H9 (cell line): Measurements from ENCODE around the gene STARD9. TPM values are rescaled to one million over a fixed set of nuclear protein-coding genes. Genes with fewer than 3 reads are reported as not detected.

Source experiments
- DNase-seq: peaks from one replicate; pipeline ENCODE4 v3.0.0-alpha.2; 2017
- H2AFZ ChIP-seq: one replicate; pipeline ENCODE4 v1.6.1; 2013; ENCODE audit warnings: mild to moderate bottlenecking, low read length, control low read depth, moderate library complexity
- H2AK5ac ChIP-seq: 2 replicates; pipeline ENCODE4 v1.6.1; 2013; ENCODE audit warnings: low read length, control low read depth, mixed read lengths; ENCODE audit not compliant: insufficient read length
- H2BK120ac ChIP-seq: one replicate; pipeline ENCODE4 v1.6.1; 2013; ENCODE audit warnings: low read depth, mild to moderate bottlenecking, low read length, control low read depth, inconsistent platforms; ENCODE audit not compliant: poor library complexity, severe bottlenecking
- H2BK12ac ChIP-seq: 2 replicates; pipeline ENCODE4 v1.6.1; 2013; ENCODE audit warnings: low read length, control low read depth, mixed read lengths, low read depth; ENCODE audit not compliant: insufficient read length
- H2BK15ac ChIP-seq: 2 replicates; pipeline ENCODE4 v1.6.1; 2013; ENCODE audit warnings: low read depth, low read length, control low read depth
- H2BK20ac ChIP-seq: one replicate; pipeline ENCODE4 v1.6.1; 2013; ENCODE audit warnings: low read depth, mild to moderate bottlenecking, low read length, control low read depth, inconsistent platforms; ENCODE audit not compliant: poor library complexity, severe bottlenecking
- H2BK5ac ChIP-seq: 2 replicates; pipeline ENCODE4 v1.6.1; 2013; ENCODE audit warnings: low read length, control low read depth, mixed read lengths; ENCODE audit not compliant: insufficient read length
- H3K14ac ChIP-seq: 2 replicates; pipeline ENCODE4 v1.6.1; 2013; ENCODE audit warnings: low read length, control low read depth; ENCODE audit not compliant: insufficient read depth
- H3K18ac ChIP-seq: 2 replicates; pipeline ENCODE4 v1.6.1; 2013; ENCODE audit warnings: low read depth, mild to moderate bottlenecking, mixed read lengths, low read length, control low read depth; ENCODE audit not compliant: insufficient read length
- H3K23ac ChIP-seq: 2 replicates; pipeline ENCODE4 v1.6.1; 2013; ENCODE audit warnings: low read length, control low read depth, mixed read lengths, low read depth; ENCODE audit not compliant: insufficient read length
- H3K23me2 ChIP-seq: 2 replicates; pipeline ENCODE4 v1.6.1; 2013; ENCODE audit warnings: low read depth, mild to moderate bottlenecking, mixed read lengths, low read length, control low read depth; ENCODE audit not compliant: insufficient read length, poor library complexity, severe bottlenecking
- H3K27ac ChIP-seq: 2 replicates; pipeline ENCODE4 v1.5.1; 2013; ENCODE audit warnings: low read length, control low read depth, mixed read lengths, low read depth; ENCODE audit not compliant: insufficient read length
- H3K27me3 ChIP-seq: 2 replicates; pipeline ENCODE4 v1.6.1; 2013; ENCODE audit warnings: low read length, control low read depth, inconsistent platforms; ENCODE audit not compliant: insufficient read depth
- H3K4ac ChIP-seq: 2 replicates; pipeline ENCODE4 v1.6.1; 2013; ENCODE audit warnings: low read depth, mild to moderate bottlenecking, control low read depth, inconsistent platforms, low read length, moderate library complexity
- H3K4me1 ChIP-seq: 2 replicates; pipeline ENCODE4 v1.6.1; 2013; ENCODE audit warnings: low read length, control low read depth, inconsistent platforms; ENCODE audit not compliant: insufficient read depth
- H3K4me2 ChIP-seq: 2 replicates; pipeline ENCODE4 v1.6.1; 2013; ENCODE audit warnings: low read length, control low read depth, mixed read lengths; ENCODE audit not compliant: insufficient read length, insufficient read depth
- H3K56ac ChIP-seq: 2 replicates; pipeline ENCODE4 v1.6.1; 2013; ENCODE audit warnings: low read depth, mild to moderate bottlenecking, mixed read lengths, low read length, control low read depth; ENCODE audit not compliant: insufficient read length
- H3K79me1 ChIP-seq: 2 replicates; pipeline ENCODE4 v1.6.1; 2013; ENCODE audit warnings: low read depth, mild to moderate bottlenecking, moderate library complexity, low read length, control low read depth, inconsistent platforms; ENCODE audit not compliant: insufficient read depth, poor library complexity, severe bottlenecking
- H3K79me2 ChIP-seq: 2 replicates; pipeline ENCODE4 v1.6.1; 2013; ENCODE audit warnings: low read length, control low read depth, inconsistent platforms; ENCODE audit not compliant: insufficient read depth
- H3K9ac ChIP-seq: 2 replicates; pipeline ENCODE4 v1.6.1; 2013; ENCODE audit warnings: low read length, control low read depth, mixed read lengths; ENCODE audit not compliant: insufficient read length; ENCODE audit errors: extremely low read depth
- H3K9me3 ChIP-seq: one replicate; pipeline ENCODE4 v1.6.1; 2013; ENCODE audit warnings: low read depth, low read length, inconsistent platforms; ENCODE audit not compliant: control insufficient read depth
- H3T11ph ChIP-seq: one replicate; pipeline ENCODE4 v1.6.1; 2013; ENCODE audit warnings: mild to moderate bottlenecking, low read length, control low read depth, inconsistent platforms
- H4K20me1 ChIP-seq: one replicate; pipeline ENCODE4 v1.6.1; 2013; ENCODE audit not compliant: control insufficient read depth, insufficient read length, insufficient read depth
- H4K5ac ChIP-seq: 2 replicates; pipeline ENCODE4 v1.6.1; 2013; ENCODE audit warnings: low read depth, mild to moderate bottlenecking, mixed read lengths, low read length, control low read depth; ENCODE audit not compliant: insufficient read length
- H4K8ac ChIP-seq: replicated peaks from 2 replicates; pipeline ENCODE4 v1.6.1; 2013; ENCODE audit warnings: low read length, control low read depth, mixed read lengths, low read depth; ENCODE audit not compliant: insufficient read length
- H4K91ac ChIP-seq: 2 replicates; pipeline ENCODE4 v1.6.1; 2013; ENCODE audit warnings: low read depth, mild to moderate bottlenecking, moderate library complexity, mixed read lengths, low read length, control low read depth; ENCODE audit not compliant: insufficient read length
- H3K27ac Mint-ChIP-seq, 3 experiments: 2 replicates in 2 of 3; 3 replicates in 1 of 3; pipeline ENCODE4 v1.8.0; 2020 to 2021; ENCODE audit warnings: mixed read lengths in 3 of 3, mild to moderate bottlenecking in 1 of 3, moderate library complexity in 1 of 3
- H3K27me3 Mint-ChIP-seq: 2 replicates; pipeline ENCODE4 v1.8.0; 2021; ENCODE audit warnings: low read depth, mild to moderate bottlenecking, moderate library complexity, mixed read lengths
- H3K36me3 Mint-ChIP-seq, 3 experiments: 2 replicates in 2 of 3; 3 replicates in 1 of 3; pipeline ENCODE4 v1.8.0; 2020 to 2021; ENCODE audit warnings: low read depth in 3 of 3, mixed read lengths in 3 of 3; ENCODE audit not compliant: insufficient read depth in 1 of 3
- H3K4me1 Mint-ChIP-seq, 2 experiments: 2 replicates each; pipeline ENCODE4 v1.8.0; 2020; ENCODE audit warnings: mixed read lengths in 2 of 2
- H3K4me3 Mint-ChIP-seq, 2 experiments: 2 replicates in 1 of 2; 3 replicates in 1 of 2; pipeline ENCODE4 v1.8.0; 2020 to 2021; ENCODE audit warnings: mild to moderate bottlenecking in 2 of 2, mixed read lengths in 2 of 2, moderate library complexity in 1 of 2
- H3K9me3 Mint-ChIP-seq, 2 experiments: 2 replicates in 1 of 2; 3 replicates in 1 of 2; pipeline ENCODE4 v1.8.0; 2020; ENCODE audit warnings: mild to moderate bottlenecking in 2 of 2, mixed read lengths in 2 of 2, moderate library complexity in 1 of 2
- CTCF ChIP-seq: fragments of 200-600 bp; sonication (generic); conservative IDR thresholded peaks from 3 replicates; pipeline ENCODE4 v1.8.0; 2021; ENCODE audit warnings: antibody characterized with exemption, mild to moderate bottlenecking
- WGBS: extraction: QIAGEN DNeasy Blood & Tissue Kit; methylation state at CpG from one replicate; pipeline ENCODE4 v1.1.7; 2013; ENCODE audit warnings: missing lambda C conversion rate, low lambda C conversion rate, mixed read lengths; ENCODE audit not compliant: insufficient read length; ENCODE audit errors: extremely low coverage; 5-methylcytosine and 5-hydroxymethylcytosine counted together
- total RNA-seq: library from RNA; stranded (reverse); gene quantifications from 2 replicates; pipeline ENCODE4 v1.2.1, GENCODE V29; 2021

The STARD9 gene
- total RNA-seq, 1 experiment from 2014 or later: 6.9 TPM

GRCh38 chr15:42549741-42550392, 25.5 kb upstream of the STARD9 start:
- Histone ChIP-seq H4K8ac (peak overlapping the region; percentile 74), H3K4me1 (no peaks in the 10 kb centered on the region), H3K9me3 (no peaks in the 10 kb centered on the region), H4K91ac (no peak overlapping the region), H4K5ac (no peak overlapping the region), H3K23ac (no peak overlapping the region), H3K79me2 (peaks cover 5% of the 10 kb centered on the region; the same call in 1 of the 2 replicates), H3K27me3 (no peaks in the 10 kb centered on the region), H3K4me2 (peak overlapping the region; percentile 95), H2BK12ac (no peak overlapping the region), H3K9ac (peak overlapping the region; percentile 16), H2AFZ (no peak overlapping the region), H3K23me2 (peaks cover 5% of the 10 kb centered on the region), H2BK120ac (no peak overlapping the region), H3K27ac (no peak overlapping the region), H2BK20ac (peak overlapping the region; percentile 16), H3K14ac (no peak overlapping the region), H2AK5ac (no peak overlapping the region), H3K56ac (no peak overlapping the region), H3K4ac (no peak overlapping the region), H4K20me1 (no peaks in the 10 kb centered on the region), H3K79me1 (no peaks in the 10 kb centered on the region), H3T11ph (no peak overlapping the region), H2BK5ac (no peak overlapping the region), H2BK15ac (no peak overlapping the region), H3K18ac (no peak overlapping the region)
- Mint-ChIP-seq H3K9me3 (no peaks in the 10 kb centered on the region), H3K27ac (0 out of 7 replicates have a peak overlapping the region, but pooled peaks of 1 of the 3 experiments have one; percentile 38), H3K27me3 (no peaks in the 10 kb centered on the region; the same call in 1 of the 2 replicates), H3K4me1 (peaks cover 15 to 16% of the 10 kb centered on the region in 2 experiments), H3K4me3 (peak overlapping the region; percentile 90 to 97), H3K36me3 (peaks cover 0 to 10% (median 3%) of the 10 kb centered on the region in 3 experiments; a peak in 6 of 7 replicates)
- TF ChIP-seq CTCF: no peak
- WGBS: no CpG with 5 or more reads among the region's 12 CpGs
- DNase-seq: no peak
